ENCODE results near the gene PRM2. TPM values are rescaled to one million over a fixed set of nuclear protein-coding genes. Genes with fewer than 3 reads are reported as not detected.

The PRM2 gene
- total RNA-seq, 1 donor from 2014 or later, result not detected

DNA sequence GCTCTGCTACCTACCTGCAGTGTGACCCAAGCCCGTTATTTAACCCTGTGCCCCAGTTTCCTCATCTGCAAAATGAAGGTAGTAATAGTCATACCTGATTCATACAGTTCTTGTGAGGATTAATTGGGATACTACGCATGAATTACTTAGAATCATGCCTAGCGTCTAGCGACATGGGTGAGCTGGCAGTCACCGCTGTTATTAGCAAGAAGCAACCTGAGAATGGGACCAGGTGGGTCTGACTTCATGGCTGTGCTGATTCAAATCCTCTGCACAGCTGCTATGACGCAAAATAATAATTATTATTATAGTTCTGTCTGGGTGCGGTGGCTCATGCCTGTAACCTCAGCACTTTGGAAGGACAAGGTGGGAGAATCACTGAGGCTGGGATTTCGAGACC lies 28.1 kb downstream of the PRM2 start:
- H3K9me3 Mint-ChIP-seq (ENCODE audit: low read depth), result no peaks in the 10 kb centered on the region
- DNase-seq (ENCODE audit: low spot score), result no peak
- no peak overlapping the region for H3K27ac Mint-ChIP-seq (ENCODE audit: unreplicated experiment)
- no peak overlapping the region for H3K4me3 Mint-ChIP-seq (ENCODE audit: unreplicated experiment)
- peaks cover 9% of the 10 kb centered on the region for H3K4me1 Mint-ChIP-seq (ENCODE audit: low read depth)
- no peaks in the 10 kb centered on the region for H3K36me3 Mint-ChIP-seq (ENCODE audit: low read depth)
- TF ChIP-seq, protein P1, sequence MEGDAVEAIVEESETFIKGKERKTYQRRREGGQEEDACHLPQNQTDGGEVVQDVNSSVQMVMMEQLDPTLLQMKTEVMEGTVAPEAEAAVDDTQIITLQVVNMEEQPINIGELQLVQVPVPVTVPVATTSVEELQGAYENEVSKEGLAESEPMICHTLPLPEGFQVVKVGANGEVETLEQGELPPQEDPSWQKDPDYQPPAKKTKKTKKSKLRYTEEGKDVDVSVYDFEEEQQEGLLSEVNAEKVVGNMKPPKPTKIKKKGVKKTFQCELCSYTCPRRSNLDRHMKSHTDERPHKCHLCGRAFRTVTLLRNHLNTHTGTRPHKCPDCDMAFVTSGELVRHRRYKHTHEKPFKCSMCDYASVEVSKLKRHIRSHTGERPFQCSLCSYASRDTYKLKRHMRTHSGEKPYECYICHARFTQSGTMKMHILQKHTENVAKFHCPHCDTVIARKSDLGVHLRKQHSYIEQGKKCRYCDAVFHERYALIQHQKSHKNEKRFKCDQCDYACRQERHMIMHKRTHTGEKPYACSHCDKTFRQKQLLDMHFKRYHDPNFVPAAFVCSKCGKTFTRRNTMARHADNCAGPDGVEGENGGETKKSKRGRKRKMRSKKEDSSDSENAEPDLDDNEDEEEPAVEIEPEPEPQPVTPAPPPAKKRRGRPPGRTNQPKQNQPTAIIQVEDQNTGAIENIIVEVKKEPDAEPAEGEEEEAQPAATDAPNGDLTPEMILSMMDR (IDR thresholded peaks at IDR 0.05), result no peak
- peaks cover 9% of the 10 kb centered on the region for H3K27me3 Mint-ChIP-seq (ENCODE audit: low read depth)

DNA sequence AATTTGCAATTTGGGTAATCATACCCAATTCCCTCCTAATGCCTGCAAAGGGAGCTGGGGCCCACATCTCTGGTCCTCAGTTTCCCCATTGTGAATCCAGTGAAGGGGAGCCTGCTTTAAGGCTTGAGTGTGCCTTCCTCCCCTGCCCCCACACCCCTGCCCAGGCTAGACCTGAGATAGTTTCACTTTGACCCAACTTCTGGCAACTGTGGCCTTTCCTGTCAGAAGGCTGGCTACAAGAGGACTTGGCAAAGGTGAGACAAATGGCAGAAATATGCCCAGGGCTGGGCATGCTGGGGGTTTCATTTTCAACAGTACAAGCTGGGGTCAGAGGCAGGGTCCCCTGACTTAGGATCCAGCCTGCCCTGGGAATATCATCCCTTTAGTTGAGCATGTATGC lies 30.3 kb downstream of the PRM2 start:
- Mint-ChIP-seq H3K36me3 (ENCODE audit: low read depth) (no peaks in the 10 kb centered on the region), H3K4me1 (ENCODE audit: low read depth) (peaks cover 4% of the 10 kb centered on the region), H3K27ac (ENCODE audit: unreplicated experiment) (no peak overlapping the region), H3K4me3 (ENCODE audit: unreplicated experiment) (no peak overlapping the region), H3K9me3 (ENCODE audit: low read depth) (no peaks in the 10 kb centered on the region), H3K27me3 (ENCODE audit: low read depth) (peaks cover 9% of the 10 kb centered on the region)
- DNase-seq (ENCODE audit: low spot score), result no peak
- TF ChIP-seq, protein P1 (IDR thresholded peaks at IDR 0.05), result no peak

DNA sequence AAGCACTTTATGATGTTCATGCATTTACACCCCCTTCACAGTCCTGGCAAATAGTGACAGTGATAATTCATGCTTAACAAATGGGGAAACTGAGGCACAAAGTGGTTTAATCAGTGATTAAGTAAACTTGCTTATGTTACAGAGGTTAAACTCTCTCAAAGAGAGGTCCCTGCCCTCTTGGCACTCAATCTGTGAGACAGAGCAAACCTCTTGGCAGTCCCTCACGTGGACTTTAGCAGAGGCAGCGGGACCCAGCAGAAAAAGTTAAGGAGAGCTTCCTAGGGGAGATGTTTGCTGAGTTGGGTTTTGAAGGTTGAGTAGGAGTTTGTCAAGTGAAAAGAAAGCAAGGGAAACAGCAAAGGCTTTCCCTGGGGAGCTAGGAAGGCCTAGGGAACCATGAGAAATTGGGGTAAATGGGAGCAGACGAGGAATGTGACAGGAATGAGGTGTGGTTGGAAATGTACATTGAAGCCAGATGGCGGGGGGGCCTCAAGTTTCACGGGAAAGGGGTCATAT lies 31.0 kb downstream of the PRM2 start:
- Mint-ChIP-seq H3K4me1 (ENCODE audit: low read depth) (peaks cover 4% of the 10 kb centered on the region), H3K27ac (ENCODE audit: unreplicated experiment) (no peak overlapping the region)

DNA sequence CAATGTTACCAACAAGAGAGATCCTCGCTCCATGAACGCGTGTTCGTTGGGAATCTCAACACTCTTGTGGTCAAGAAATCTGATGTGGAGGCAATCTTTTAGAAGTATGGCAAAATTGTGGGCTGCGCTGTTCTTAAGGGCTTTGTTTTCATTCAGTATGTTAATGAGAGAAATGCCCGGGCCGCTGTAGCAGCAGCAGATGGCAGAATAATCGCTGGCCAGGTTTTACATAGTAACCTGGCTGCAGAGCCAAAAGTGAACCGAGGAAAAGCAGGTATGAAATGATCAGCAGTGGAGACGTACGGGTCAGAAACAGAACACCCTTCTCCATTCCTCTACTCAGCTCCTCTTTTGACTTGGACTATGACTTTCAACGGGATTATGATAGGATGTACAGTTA lies 33.6 kb downstream of the PRM2 start:
- H3K27ac Mint-ChIP-seq (ENCODE audit: unreplicated experiment), result no peak overlapping the region
- H3K9me3 Mint-ChIP-seq (ENCODE audit: low read depth), result no peaks in the 10 kb centered on the region
- peaks cover 4% of the 10 kb centered on the region for H3K4me1 Mint-ChIP-seq (ENCODE audit: low read depth)
- no peak overlapping the region for H3K4me3 Mint-ChIP-seq (ENCODE audit: unreplicated experiment)
- H3K27me3 Mint-ChIP-seq (ENCODE audit: low read depth), result peaks cover 9% of the 10 kb centered on the region
- TF ChIP-seq, protein P1 (IDR thresholded peaks at IDR 0.05), result no peak
- no peak for DNase-seq (ENCODE audit: low spot score)
- no peaks in the 10 kb centered on the region for H3K36me3 Mint-ChIP-seq (ENCODE audit: low read depth)

More for the DNA sequence above, 31.0 kb downstream of the PRM2 start:
- Mint-ChIP-seq H3K4me3 (ENCODE audit: unreplicated experiment) (no peak overlapping the region), H3K36me3 (ENCODE audit: low read depth) (no peaks in the 10 kb centered on the region), H3K9me3 (ENCODE audit: low read depth) (no peaks in the 10 kb centered on the region), H3K27me3 (ENCODE audit: low read depth) (peaks cover 9% of the 10 kb centered on the region)
- TF ChIP-seq, protein P1 (IDR thresholded peaks at IDR 0.05), result no peak
- no peak for DNase-seq (ENCODE audit: low spot score)

DNA sequence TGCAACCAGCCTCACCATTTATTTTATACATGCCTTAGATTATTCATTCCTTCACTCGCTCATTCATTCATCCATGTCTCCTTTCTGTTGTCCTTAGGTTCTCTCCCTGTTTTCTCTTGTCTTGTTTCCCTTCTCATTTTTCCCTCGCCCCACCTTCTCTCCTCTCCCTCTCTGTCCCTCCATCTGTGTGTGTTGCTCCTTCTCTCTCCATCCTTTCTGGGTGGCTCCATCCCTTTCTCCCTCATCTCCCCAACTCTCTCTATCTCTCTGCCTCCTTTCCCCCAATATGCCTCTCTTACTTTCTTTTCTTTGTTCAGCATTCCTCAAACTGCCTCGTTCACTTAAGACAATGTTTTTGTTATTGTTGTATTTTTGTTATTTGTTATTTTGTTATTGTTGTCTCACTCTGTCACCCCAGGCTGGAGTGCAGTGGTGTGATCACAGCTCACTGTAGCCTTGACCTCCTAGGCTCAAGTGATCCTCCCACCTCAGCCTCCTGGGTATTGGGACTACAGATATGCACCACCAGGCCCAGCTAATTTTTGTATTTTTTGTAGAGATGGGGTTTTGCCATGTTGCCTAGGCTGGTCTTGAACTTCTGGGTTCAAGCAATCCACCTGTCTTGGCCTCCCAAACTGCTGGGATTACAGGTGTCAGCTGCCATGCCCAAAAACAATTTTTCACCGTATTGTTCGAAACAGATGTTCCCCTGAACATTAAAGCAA lies 34.6 kb downstream of the PRM2 start:
- Mint-ChIP-seq H3K36me3 (ENCODE audit: low read depth) (no peaks in the 10 kb centered on the region), H3K27ac (ENCODE audit: unreplicated experiment) (no peak overlapping the region), H3K9me3 (ENCODE audit: low read depth) (no peaks in the 10 kb centered on the region), H3K4me1 (ENCODE audit: low read depth) (peaks cover 4% of the 10 kb centered on the region), H3K4me3 (ENCODE audit: unreplicated experiment) (no peak overlapping the region), H3K27me3 (ENCODE audit: low read depth) (peaks cover 9% of the 10 kb centered on the region)
- no peak for DNase-seq (ENCODE audit: low spot score)
- TF ChIP-seq, protein P1 (IDR thresholded peaks at IDR 0.05), result no peak

Measured in chondrocyte (in vitro differentiated cells).